ENCODE measurements around the gene SPAG6.

- TF ChIP-seq TAF1 (IDR thresholded peaks at IDR 0.05; ENCODE audit: borderline replicate concordance, low read depth, low read length) (no peak), POLR2AphosphoS5 (IDR thresholded peaks at IDR 0.05; ENCODE audit: low read depth, low read length) (no peak), POLR2A (IDR thresholded peaks at IDR 0.05; ENCODE audit: low read depth, low read length) (no peak)
Measured at GRCh38 chr10:22368981-22369380, 23.7 kb downstream of the SPAG6 start.
